ENCODE results near the gene OPRL1. TPM values are rescaled to one million over a fixed set of nuclear protein-coding genes. Genes with fewer than 3 reads are reported as not detected.

The OPRL1 gene
- polyA plus RNA-seq, 3 donors: 7.0 to 9.0 (median 8.8) TPM

DNA sequence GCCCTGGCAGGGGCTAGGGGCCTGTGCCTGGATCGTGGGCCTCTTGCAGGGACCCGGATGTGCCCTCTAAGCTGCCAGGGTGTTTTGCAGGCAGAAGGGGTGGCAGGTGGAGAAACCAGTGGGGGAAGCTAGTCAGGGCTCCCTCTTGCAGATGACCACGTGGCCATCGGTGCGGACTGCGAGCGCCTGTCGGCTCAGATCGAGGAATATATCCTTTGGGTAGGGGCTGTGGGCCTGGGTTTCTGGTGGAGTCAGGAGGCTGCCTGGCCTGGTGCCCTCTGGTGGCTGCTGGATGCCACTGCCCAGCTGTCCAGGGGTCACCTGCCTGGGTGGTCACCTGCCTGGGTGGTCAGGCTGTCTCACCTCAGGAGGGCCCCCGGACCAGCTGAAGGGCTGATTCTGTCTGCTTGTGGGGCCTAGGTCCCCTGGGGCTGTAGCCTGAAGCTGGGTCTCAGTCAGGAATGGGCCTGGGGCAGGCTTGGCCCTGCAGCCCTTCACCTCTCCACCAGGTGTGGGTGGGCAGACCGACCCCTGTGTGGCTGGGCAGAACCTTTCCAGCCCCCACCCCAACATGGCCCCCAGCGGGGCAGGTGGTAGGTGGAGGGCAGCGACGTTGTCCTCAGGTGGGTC, 10.2 kb upstream of the OPRL1 start:
- peaks cover 0 to 2% (median 0%) of the 10 kb centered on the region in 7 donors for H3K9me3 Mint-ChIP-seq
- Histone ChIP-seq H3K4me3 (replicated peaks in 1 of 3; ENCODE audit: low read depth in 2 of 3, low read length in 3 of 3) (no peak overlapping the region), H3K79me2 (ENCODE audit: insufficient read depth, low read length) (peaks cover 13% of the 10 kb centered on the region), H3K27me3 (ENCODE audit: control insufficient read depth in 2 of 2, insufficient read depth in 2 of 2, low read length in 2 of 2) (no peaks in the 10 kb centered on the region), H3K27ac (ENCODE audit: low read depth in 1 of 2, low read length in 2 of 2) (no peak overlapping the region), H2AFZ (ENCODE audit: insufficient read depth, low read depth, low read length, poor library complexity, severe bottlenecking) (no peak overlapping the region), H4K20me1 (ENCODE audit: insufficient read depth, low read length) (peaks cover 69% of the 10 kb centered on the region), H3K4me1 (ENCODE audit: control insufficient read depth in 1 of 2, insufficient read depth in 2 of 2, low read length in 2 of 2) (peaks cover 12 to 39% of the 10 kb centered on the region in 2 donors), H3K9me3 (replicated peaks in 1 of 2; ENCODE audit: control insufficient read depth in 1 of 2, insufficient read depth in 1 of 2, low read length in 2 of 2) (no peaks in the 10 kb centered on the region), H3K9ac (ENCODE audit: insufficient read depth, low read length, poor library complexity, severe bottlenecking) (no peak overlapping the region), H3K36me3 (replicated peaks in 1 of 2; ENCODE audit: control insufficient read depth in 1 of 2, insufficient read depth in 2 of 2, low read length in 2 of 2) (peaks cover 27 to 30% of the 10 kb centered on the region in 2 donors), H3K4me2 (replicated peaks; ENCODE audit: extremely low read depth, low read length, poor library complexity, severe bottlenecking) (no peak overlapping the region)
- TF ChIP-seq, protein P1, sequence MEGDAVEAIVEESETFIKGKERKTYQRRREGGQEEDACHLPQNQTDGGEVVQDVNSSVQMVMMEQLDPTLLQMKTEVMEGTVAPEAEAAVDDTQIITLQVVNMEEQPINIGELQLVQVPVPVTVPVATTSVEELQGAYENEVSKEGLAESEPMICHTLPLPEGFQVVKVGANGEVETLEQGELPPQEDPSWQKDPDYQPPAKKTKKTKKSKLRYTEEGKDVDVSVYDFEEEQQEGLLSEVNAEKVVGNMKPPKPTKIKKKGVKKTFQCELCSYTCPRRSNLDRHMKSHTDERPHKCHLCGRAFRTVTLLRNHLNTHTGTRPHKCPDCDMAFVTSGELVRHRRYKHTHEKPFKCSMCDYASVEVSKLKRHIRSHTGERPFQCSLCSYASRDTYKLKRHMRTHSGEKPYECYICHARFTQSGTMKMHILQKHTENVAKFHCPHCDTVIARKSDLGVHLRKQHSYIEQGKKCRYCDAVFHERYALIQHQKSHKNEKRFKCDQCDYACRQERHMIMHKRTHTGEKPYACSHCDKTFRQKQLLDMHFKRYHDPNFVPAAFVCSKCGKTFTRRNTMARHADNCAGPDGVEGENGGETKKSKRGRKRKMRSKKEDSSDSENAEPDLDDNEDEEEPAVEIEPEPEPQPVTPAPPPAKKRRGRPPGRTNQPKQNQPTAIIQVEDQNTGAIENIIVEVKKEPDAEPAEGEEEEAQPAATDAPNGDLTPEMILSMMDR (IDR thresholded peaks at IDR 0.05): peak; percentile 98
- DNase-seq: peak in 2 of 3 donors; percentile 42 to 52
- 54% methylated on average over 10 of the region's 14 CpGs for WGBS (ENCODE audit: insufficient coverage)
- H3K36me3 Mint-ChIP-seq: peaks cover 21 to 29% of the 10 kb centered on the region in 2 donors
- intact Hi-C loops (cut with micrococcal nuclease): loop anchor here in 1 of 2 donors (10.0 kb wide), 1 partner anchor 545 kb away; the partner anchor contains the start of gene PPDPF
- no peak overlapping the region for H3K4me3 Mint-ChIP-seq
- peaks cover 0 to 15% (median 10%) of the 10 kb centered on the region in 3 donors for H3K27me3 Mint-ChIP-seq (ENCODE audit: low read depth in 3 of 3)
- H3K4me1 Mint-ChIP-seq: peaks cover 35% of the 10 kb centered on the region
- no peak overlapping the region for H3K27ac Mint-ChIP-seq

DNA sequence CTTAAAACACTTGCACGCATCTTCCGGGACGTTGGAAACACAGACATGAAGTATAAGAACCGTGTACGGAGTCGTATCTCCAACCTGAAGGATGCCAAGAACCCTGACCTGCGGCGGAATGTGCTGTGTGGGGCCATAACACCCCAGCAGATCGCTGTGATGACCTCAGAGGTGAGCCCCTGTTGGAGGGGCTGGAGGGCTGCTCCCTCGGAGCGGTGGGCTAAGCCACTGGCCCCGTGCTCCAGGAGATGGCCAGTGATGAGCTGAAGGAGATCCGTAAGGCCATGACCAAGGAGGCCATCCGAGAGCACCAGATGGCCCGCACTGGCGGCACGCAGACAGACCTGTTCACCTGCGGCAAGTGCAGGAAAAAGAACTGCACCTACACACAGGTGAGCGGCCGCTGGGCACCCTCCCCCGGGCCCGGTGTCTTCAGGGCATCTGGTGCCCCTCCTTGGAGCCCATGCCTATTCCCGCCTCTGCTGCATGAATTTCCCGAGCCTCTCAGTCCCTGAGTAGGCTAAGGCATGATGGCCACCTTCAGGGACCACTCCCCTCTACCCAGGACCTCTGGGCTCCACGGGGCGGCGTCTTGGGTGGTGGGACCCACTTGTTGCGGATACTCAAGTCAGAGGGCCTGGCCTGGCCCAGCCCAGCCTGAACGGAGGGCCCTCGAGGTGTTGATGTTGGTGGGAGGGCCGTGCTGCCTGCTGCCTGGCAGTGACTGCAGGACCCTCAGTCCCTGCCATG, 9.5 kb upstream of the OPRL1 start:
- peak overlapping the region in 1 of 7 donors; percentile 30 for H3K27ac Mint-ChIP-seq
- H2AFZ ChIP-seq (ENCODE audit: insufficient read depth, low read depth, low read length, poor library complexity, severe bottlenecking): no peak overlapping the region
- H3K36me3 Mint-ChIP-seq: peaks cover 25 to 36% of the 10 kb centered on the region in 2 donors
- no peak overlapping the region for H3K4me2 ChIP-seq (replicated peaks; ENCODE audit: extremely low read depth, low read length, poor library complexity, severe bottlenecking)
- H3K79me2 ChIP-seq (ENCODE audit: insufficient read depth, low read length): peaks cover 20% of the 10 kb centered on the region
- no peak overlapping the region for H3K4me3 ChIP-seq (replicated peaks in 1 of 3; ENCODE audit: low read depth in 2 of 3, low read length in 3 of 3)
- 97% methylated on average over 26 of the region's 31 CpGs for WGBS (ENCODE audit: insufficient coverage)
- H3K9me3 Mint-ChIP-seq: peaks cover 0 to 2% (median 0%) of the 10 kb centered on the region in 7 donors
- H3K27me3 Mint-ChIP-seq (ENCODE audit: low read depth in 3 of 3): peaks cover 0 to 11% (median 5%) of the 10 kb centered on the region in 3 donors
- no peaks in the 10 kb centered on the region for H3K27me3 ChIP-seq (ENCODE audit: control insufficient read depth in 2 of 2, insufficient read depth in 2 of 2, low read length in 2 of 2)
- H4K20me1 ChIP-seq (ENCODE audit: insufficient read depth, low read length): peaks cover 76% of the 10 kb centered on the region
- no peaks in the 10 kb centered on the region for H3K9me3 ChIP-seq (replicated peaks in 1 of 2; ENCODE audit: control insufficient read depth in 1 of 2, insufficient read depth in 1 of 2, low read length in 2 of 2)
- intact Hi-C loops (cut with micrococcal nuclease): no loop called here
- TF ChIP-seq, protein P1 (IDR thresholded peaks at IDR 0.05): no peak
- peaks cover 34 to 37% of the 10 kb centered on the region in 2 donors for H3K36me3 ChIP-seq (replicated peaks in 1 of 2; ENCODE audit: control insufficient read depth in 1 of 2, insufficient read depth in 2 of 2, low read length in 2 of 2)
- no peak for DNase-seq
- H3K27ac ChIP-seq (ENCODE audit: low read depth in 1 of 2, low read length in 2 of 2): no peak overlapping the region
- H3K9ac ChIP-seq (ENCODE audit: insufficient read depth, low read length, poor library complexity, severe bottlenecking): no peak overlapping the region
- peaks cover 18 to 40% of the 10 kb centered on the region in 2 donors for H3K4me1 ChIP-seq (ENCODE audit: control insufficient read depth in 1 of 2, insufficient read depth in 2 of 2, low read length in 2 of 2)
- peaks cover 35% of the 10 kb centered on the region for H3K4me1 Mint-ChIP-seq
- no peak overlapping the region for H3K4me3 Mint-ChIP-seq

Measured in CD14-positive monocyte (primary cell).